K562 treated with DMSO at 1 percent for 12 hours (cell line): ENCODE results near the gene ZBTB5. TPM values are rescaled to one million over a fixed set of nuclear protein-coding genes. Genes with fewer than 3 reads are reported as not detected.

Experiments
- total RNA-seq: library from RNA; unstranded; fragments of 300-600 nt; gene quantifications from 2 replicates; pipeline ENCODE4 v1.2.3, GENCODE V29; 2022; ENCODE audit not compliant: insufficient read depth

The ZBTB5 gene
- 8.8 and 24.6 TPM in 2 replicates for total RNA-seq

DNA sequence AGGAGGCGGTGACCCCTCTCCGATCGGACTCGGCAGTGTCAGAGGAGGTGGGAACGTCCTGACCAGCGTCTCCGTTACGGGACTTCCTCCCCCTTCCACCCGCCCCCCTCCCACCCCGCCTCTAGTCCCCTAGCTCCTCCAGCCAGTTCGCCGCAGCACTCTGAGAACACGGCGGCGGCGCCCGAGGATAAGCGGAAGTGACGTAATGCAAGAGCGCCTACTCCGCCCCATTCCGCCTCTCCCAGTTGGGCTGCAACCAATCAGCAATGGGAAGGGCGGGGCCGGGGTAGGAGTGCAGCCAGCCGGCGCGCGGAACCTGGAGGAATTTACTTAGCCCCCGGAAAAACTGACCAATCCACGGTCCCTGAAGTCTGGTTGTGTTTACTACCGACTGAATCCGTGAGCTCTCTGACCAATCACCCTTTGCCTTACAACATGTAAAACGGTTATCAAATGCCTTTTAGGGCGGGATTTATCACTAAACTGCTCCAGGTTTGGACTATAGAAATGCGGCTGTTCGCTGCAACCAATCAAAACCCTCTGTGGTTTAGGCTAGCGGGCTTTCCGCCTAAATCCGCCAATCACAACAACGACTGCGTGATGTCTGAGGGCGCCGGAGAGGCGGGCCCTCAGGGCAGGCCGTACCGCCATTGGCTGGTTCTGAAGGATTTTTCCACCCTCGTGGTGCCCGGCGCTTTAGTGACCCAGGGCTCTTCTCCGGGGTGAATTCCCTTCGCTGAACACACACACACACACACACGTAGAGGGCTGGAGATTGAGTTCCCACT is at the start of gene ZBTB5:
ZBTB5 (minus strand) TSS at position 202 of the 788 bp plus-strand sequence. CDS start 22,899 bp downstream, outside the sequence.

DNA sequence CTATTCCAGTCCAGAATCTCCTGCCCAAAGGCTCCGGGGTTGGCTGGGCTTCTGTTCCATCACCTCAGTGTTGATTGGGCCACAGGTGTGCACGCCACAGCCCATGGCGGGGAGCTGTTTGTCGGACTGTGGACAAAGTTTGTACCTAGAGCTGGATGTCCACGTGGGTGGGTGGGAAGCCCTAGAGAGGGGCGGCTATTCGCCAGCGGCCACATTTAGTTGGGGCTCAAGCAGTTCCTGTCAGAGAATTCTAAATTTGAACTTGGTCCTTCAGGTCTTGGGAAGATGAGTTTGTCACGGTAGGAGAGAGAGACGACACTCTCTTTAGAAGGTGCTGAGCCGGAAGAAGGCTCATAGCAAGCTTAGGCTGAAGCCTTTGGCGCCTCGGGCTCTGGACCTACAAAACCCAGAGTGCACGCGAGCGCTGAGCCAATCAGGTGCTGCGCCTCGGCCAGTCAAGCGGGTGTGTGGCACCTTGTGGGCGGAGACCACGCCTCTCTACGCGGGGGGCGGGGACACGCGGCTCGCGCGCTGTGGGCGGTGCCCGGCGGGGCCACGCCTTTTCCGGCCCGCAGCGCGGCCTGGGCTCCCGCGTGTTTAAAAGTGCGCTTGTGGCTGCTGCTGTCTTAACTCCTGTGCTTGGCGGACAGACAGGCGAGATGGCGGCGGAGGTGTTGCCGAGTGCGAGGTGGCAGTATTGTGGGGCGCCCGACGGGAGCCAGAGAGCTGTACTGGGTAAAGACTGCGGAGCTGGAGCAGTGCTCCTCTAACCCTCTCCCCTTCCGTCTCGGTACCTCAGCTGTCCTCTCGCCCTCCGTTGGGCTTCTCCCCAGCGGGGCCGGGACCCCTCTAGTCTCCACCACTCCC is 20.4 kb upstream of the ZBTB5 start, which contains the start of gene POLR1E:
POLR1E (plus strand) TSS at position 560 of the 867 bp plus-strand sequence; CDS start at position 660, 100 bp downstream.

GRCh38 chr9:37422289-37423104 is 42.8 kb downstream of the ZBTB5 start, which contains the start of gene GRHPR:
Gene GRHPR (plus strand): TSS chr9:37422696. CDS start chr9:37422751, 55 bp downstream.

Other genes starting within 250 kb of the ZBTB5 start
- gene GRHPR, start 42.8 kb downstream of the ZBTB5 start, total RNA-seq, result 188 and 198 TPM in 2 replicates
- gene POLR1E, start 20.5 kb upstream of the ZBTB5 start, total RNA-seq, result 26.3 and 36.6 TPM in 2 replicates
- 6.6 and 10.7 TPM in 2 replicates for gene FBXO10, start 110.9 kb upstream of the ZBTB5 start, total RNA-seq
- gene TOMM5, start 127.1 kb upstream of the ZBTB5 start, total RNA-seq, result 123 and 137 TPM in 2 replicates
- gene FRMPD1, start 185.5 kb upstream of the ZBTB5 start, total RNA-seq, result not detected in 2 replicates